A549 (cell line): ENCODE results near the gene KIF7.

Experiments used
- JUN ChIP-seq, 2 experiments: fragments of >200 bp; sonication (Bioruptor Twin); formaldehyde crosslinking; IDR thresholded peaks; 2 replicates in 1 of 2; 3 replicates in 1 of 2; pipeline ENCODE4 v1.6.1; 2016 to 2017
- TF ChIP-seq, protein P1 (sequence below): fragments of >200 bp; sonication (Bioruptor Twin); formaldehyde crosslinking; IDR thresholded peaks from 3 replicates; pipeline ENCODE4 v1.5.1; 2016

- TF ChIP-seq JUN (IDR thresholded peaks at IDR 0.05): no peak
- TF ChIP-seq, protein P1, sequence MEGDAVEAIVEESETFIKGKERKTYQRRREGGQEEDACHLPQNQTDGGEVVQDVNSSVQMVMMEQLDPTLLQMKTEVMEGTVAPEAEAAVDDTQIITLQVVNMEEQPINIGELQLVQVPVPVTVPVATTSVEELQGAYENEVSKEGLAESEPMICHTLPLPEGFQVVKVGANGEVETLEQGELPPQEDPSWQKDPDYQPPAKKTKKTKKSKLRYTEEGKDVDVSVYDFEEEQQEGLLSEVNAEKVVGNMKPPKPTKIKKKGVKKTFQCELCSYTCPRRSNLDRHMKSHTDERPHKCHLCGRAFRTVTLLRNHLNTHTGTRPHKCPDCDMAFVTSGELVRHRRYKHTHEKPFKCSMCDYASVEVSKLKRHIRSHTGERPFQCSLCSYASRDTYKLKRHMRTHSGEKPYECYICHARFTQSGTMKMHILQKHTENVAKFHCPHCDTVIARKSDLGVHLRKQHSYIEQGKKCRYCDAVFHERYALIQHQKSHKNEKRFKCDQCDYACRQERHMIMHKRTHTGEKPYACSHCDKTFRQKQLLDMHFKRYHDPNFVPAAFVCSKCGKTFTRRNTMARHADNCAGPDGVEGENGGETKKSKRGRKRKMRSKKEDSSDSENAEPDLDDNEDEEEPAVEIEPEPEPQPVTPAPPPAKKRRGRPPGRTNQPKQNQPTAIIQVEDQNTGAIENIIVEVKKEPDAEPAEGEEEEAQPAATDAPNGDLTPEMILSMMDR: no peak
Observed at GRCh38 chr15:89628806-89629715, 26.2 kb downstream of the KIF7 start.
